Skin of body (tissue), 2 donors: ENCODE data around the gene CELF3. TPM values are rescaled to one million over a fixed set of nuclear protein-coding genes. Genes with fewer than 3 reads are reported as not detected.
A peak's percentile ranks its signal among the peaks of the same experiment; 100 is the strongest.
"Not testable (repeated sequence)": the region's sequence is repeated elsewhere in the genome, so short reads cannot be mapped to it uniquely, and the experiment has no call there.

Experiments
- DNase-seq: peaks from one replicate; lab custom pipeline; 2025; lab: John Stamatoyannopoulos, UW
- total RNA-seq: library from RNA; depleted of rRNA; stranded (reverse); fragments of >200 nt; gene quantifications from one replicate; pipeline ENCODE4 v1.2.3, GENCODE V29; 2014

CELF3 gene
- 0.49 TPM for total RNA-seq

- DNase-seq, result no peak
Measured at GRCh38 chr1:151716771-151717631, at the start of gene CELF3. Gene CELF3, minus strand, starts transcription at chr1:151716803. Its CDS starts 783 bp downstream, at chr1:151716020.

- DNase-seq, result no peak
Measured at GRCh38 chr1:151763990-151764389, 47.4 kb upstream of the CELF3 start.

GRCh38 chr1:151762941-151763921 lies 46.6 kb upstream of the CELF3 start, which contains the start of gene MRPL9:
Gene MRPL9, minus strand, starts transcription at chr1:151763496. Its CDS starts 17 bp downstream, at chr1:151763479.
- peak; percentile 65 for DNase-seq

GRCh38 chr1:151760597-151761385 lies 44.2 kb upstream of the CELF3 start:
- DNase-seq, result no peak

GRCh38 chr1:151759241-151759640 lies 42.6 kb upstream of the CELF3 start:
- no peak for DNase-seq

- no peak for DNase-seq
Measured at GRCh38 chr1:151756291-151756690, 39.7 kb upstream of the CELF3 start.

- no peak for DNase-seq
Measured at GRCh38 chr1:151741516-151741915, 24.9 kb upstream of the CELF3 start.

- DNase-seq, result peak; percentile 12
Measured at GRCh38 chr1:151739590-151740355, 23.2 kb upstream of the CELF3 start.

GRCh38 chr1:151737479-151737878 lies 20.9 kb upstream of the CELF3 start:
- DNase-seq, result no peak

GRCh38 chr1:151737026-151737425 lies 20.4 kb upstream of the CELF3 start:
- DNase-seq, result no peak

GRCh38 chr1:151733995-151734394 lies 17.4 kb upstream of the CELF3 start:
- not testable (repeated sequence) for DNase-seq

GRCh38 chr1:151733126-151733525 lies 16.5 kb upstream of the CELF3 start:
- no peak for DNase-seq

GRCh38 chr1:151729966-151730291 lies 13.3 kb upstream of the CELF3 start:
- DNase-seq, result no peak

GRCh38 chr1:151729157-151729965 lies 12.8 kb upstream of the CELF3 start:
- DNase-seq, result no peak

GRCh38 chr1:151728151-151729054 lies 11.8 kb upstream of the CELF3 start:
- peak; percentile 61 for DNase-seq

GRCh38 chr1:151723726-151724370 lies 7.2 kb upstream of the CELF3 start:
- no peak for DNase-seq

GRCh38 chr1:151721788-151722510 lies 5.3 kb upstream of the CELF3 start:
- DNase-seq, result no peak
